ENCODE results near the gene MARCO.

Gene MARCO

DNA sequence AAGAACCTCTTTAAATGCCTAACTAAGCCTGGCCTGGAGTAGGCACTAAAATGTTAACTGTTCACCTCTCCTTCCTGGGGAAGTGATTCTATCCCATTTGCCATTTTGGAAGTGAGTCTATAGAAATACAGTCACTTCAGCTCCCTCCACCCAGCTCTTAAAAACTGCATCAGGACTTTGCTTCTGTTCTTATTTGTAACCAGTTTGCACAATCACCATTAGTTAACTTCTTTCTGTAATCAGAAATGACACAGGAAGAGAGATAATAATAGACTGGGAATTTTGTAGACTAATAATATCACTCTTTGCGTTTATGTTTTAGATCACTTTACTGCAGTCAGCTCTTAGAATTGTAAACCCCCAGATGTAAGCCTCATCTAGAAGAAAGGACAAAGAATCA is 16.0 kb upstream of the MARCO start:
- TF ChIP-seq, protein P1, sequence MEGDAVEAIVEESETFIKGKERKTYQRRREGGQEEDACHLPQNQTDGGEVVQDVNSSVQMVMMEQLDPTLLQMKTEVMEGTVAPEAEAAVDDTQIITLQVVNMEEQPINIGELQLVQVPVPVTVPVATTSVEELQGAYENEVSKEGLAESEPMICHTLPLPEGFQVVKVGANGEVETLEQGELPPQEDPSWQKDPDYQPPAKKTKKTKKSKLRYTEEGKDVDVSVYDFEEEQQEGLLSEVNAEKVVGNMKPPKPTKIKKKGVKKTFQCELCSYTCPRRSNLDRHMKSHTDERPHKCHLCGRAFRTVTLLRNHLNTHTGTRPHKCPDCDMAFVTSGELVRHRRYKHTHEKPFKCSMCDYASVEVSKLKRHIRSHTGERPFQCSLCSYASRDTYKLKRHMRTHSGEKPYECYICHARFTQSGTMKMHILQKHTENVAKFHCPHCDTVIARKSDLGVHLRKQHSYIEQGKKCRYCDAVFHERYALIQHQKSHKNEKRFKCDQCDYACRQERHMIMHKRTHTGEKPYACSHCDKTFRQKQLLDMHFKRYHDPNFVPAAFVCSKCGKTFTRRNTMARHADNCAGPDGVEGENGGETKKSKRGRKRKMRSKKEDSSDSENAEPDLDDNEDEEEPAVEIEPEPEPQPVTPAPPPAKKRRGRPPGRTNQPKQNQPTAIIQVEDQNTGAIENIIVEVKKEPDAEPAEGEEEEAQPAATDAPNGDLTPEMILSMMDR (IDR thresholded peaks at IDR 0.05; ENCODE audit: insufficient read depth, missing control alignments): no peak
- DNase-seq (ENCODE audit: insufficient read length, low spot score): no peak
- FAIRE-seq: no peak

DNA sequence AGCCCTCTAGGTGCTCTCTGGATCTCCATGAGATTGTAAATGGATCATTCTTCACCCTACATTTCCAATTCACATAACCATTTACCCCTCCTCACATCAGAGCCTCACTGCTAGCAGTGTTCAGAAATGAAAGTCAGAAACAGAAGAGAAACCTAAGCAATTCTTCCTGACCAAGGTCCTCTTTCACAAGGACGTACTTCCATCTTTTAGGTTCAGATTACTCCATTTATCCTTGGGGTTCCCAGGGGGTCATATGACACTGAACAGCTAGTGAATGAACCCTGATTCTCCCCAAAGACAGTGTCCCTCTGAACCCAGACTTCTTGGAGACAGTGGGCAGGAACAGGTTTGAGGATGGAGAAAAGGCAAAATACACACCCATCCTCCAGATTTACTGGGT is 12.9 kb upstream of the MARCO start:
- TF ChIP-seq, protein P1 (IDR thresholded peaks at IDR 0.05; ENCODE audit: insufficient read depth, missing control alignments): no peak
- no peak for DNase-seq (ENCODE audit: insufficient read length, low spot score)
- no peak for FAIRE-seq

DNA sequence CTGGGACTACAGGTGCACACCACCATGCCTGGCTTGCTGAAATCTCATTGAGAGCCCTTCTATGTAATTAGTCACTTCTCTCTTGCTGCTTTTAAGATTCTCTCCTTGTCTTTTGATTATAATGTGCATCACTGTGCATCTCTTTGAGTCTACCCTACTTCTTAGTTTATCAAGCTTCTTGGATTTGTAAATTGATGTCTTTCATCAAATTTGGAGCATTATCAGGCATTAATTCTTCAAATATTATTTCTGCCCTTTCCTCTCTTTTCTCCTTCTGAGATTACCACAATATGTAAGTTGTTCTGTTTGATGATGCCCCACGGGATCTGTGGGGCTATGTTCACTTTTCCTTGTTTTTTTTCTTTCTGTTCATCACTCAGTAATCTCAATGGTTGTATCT is 9.0 kb upstream of the MARCO start:
- no peak for FAIRE-seq
- no peak for DNase-seq (ENCODE audit: insufficient read length, low spot score)
- TF ChIP-seq, protein P1 (IDR thresholded peaks at IDR 0.05; ENCODE audit: insufficient read depth, missing control alignments): no peak

DNA sequence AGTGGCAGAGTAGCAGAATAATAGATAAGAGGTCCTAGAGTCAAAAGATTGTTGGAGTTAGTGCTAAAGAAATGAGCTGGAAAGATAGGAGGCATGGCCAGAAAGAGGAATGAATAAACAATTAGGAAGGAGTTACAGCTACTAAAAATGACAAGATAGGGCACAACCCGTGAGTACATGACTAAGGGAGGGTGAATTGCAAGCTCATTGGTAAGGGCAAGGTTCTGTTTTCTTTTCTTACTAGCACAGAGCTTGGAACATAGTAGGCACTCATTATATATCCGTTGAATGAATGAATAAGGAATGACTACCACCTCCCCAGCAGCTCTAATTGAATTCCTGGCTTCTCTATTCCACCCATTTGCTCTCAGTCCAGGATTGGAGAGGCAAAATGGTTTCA is 5.7 kb upstream of the MARCO start:
- no peak for DNase-seq (ENCODE audit: insufficient read length, low spot score)
- TF ChIP-seq, protein P1 (IDR thresholded peaks at IDR 0.05; ENCODE audit: insufficient read depth, missing control alignments): no peak
- no peak for FAIRE-seq

GRCh38 chr2:118936936-118937335 is 5.1 kb upstream of the MARCO start:
- TF ChIP-seq, protein P1 (IDR thresholded peaks at IDR 0.05; ENCODE audit: insufficient read depth, missing control alignments): no peak
- FAIRE-seq: no peak
- DNase-seq (ENCODE audit: insufficient read length, low spot score): no peak

DNA sequence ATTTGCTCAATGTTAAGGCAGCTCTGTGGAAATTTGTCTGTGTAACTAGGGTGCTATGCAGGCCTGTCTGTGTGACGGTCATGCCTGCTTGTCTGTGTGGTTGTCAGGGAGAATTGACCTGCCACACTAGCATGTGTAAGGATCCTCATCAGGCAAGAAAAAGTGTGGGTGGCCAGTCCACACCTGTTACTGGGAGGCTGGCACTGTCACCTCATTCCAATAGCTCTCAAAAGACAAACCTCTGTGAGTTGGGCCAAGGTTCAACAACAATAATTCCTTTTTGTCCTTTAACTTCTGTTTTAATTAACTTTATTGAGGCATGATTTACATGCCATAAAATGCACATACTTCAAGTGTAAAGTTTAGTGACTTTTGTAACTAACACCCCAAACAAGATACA is 4.2 kb upstream of the MARCO start:
- TF ChIP-seq, protein P1 (IDR thresholded peaks at IDR 0.05; ENCODE audit: insufficient read depth, missing control alignments): no peak
- FAIRE-seq: no peak
- no peak for DNase-seq (ENCODE audit: insufficient read length, low spot score)

DNA sequence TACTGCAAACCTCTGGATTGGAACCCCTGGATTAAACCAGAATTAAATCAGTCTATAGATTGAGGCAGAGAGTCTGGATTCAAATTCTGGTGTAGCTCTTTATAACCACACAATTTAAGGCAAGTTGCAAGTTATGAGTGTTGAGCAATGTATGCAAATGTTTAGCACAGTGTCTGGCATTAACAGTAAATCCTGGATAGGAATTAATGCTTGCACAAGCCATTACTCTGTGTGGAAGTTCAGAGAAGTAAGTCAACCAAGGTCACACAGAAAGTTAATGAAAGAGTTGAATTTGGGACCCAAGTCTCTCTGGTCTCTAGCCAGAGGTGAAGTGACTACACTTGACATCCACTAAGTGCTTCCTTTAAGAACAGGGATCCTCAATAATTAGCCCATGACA is 2.0 kb upstream of the MARCO start:
- no peak for FAIRE-seq

More for the DNA sequence above, 2.0 kb upstream of the MARCO start:
- TF ChIP-seq, protein P1 (IDR thresholded peaks at IDR 0.05; ENCODE audit: insufficient read depth, missing control alignments): no peak
- no peak for DNase-seq (ENCODE audit: insufficient read length, low spot score)
